ENCODE measurements around the gene CD79B. TPM values are rescaled to one million over a fixed set of nuclear protein-coding genes. Genes with fewer than 3 reads are reported as not detected.

CD79B gene
- total and polyA plus RNA-seq, 2 of the 8 experiments (the other 6 are each of a cell fraction or from before 2014, with no cell fraction given) = 1.5 to 3.9 TPM

DNA sequence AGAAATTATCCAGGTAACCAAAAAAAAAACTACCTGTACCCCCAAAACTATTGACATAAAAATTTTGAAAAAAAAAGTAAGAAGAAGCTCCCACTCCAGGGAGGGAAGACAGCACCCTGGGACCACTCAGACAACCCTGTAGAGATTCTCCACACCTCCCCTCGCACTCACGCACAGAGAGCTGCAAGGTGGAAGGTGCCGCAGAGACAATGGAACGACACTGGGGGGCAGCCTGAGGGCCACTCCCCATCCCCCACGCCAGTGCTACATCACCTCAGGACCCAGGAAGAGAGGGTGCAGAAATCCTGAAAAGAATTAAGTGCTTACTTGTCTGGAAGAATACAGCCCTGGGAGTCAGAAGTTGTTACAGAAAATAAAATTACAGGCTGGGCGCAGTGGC is 5.2 kb upstream of the CD79B start:
- H2AFZ ChIP-seq (ENCODE audit: low read length) = no peak overlapping the region
- POLR2A ChIA-PET (ENCODE audit: partially characterized antibody) = interaction anchor here (0.6 to 1.3 kb wide), 3 partner anchors 9 to 91 kb away, joined by 3 to 9 read pairs (median 6); partner anchors contain the start of gene GH1
- WGBS, 2 experiments (ENCODE audit: extremely low coverage in 1 of 2, insufficient coverage in 1 of 2, insufficient read length in 1 of 2, insufficient replicate concordance in 2 of 2, low coverage in 1 of 2, low lambda C conversion rate in 2 of 2, missing lambda C conversion rate in 1 of 2) = 76% methylated on average over 6 of the region's 6 CpGs; no CpG with 5 or more reads in 1 of the 2 experiments
- no peak for TF ChIP-seq SP4 (IDR thresholded peaks at IDR 0.05; ENCODE audit: low read length)

More for the DNA sequence above, 5.2 kb upstream of the CD79B start:
- Histone ChIP-seq H4K8ac (ENCODE audit: extremely low read depth, insufficient read depth, low read length) (no peak overlapping the region), H2BK20ac (ENCODE audit: low read length) (no peak overlapping the region), H3K27ac (ENCODE audit: low read depth, low read length) (no peak overlapping the region), H3K79me2 (ENCODE audit: control insufficient read depth in 1 of 2, insufficient read depth in 2 of 2, low read length in 2 of 2) (no peaks in the 10 kb centered on the region), H4K91ac (replicated peaks; ENCODE audit: insufficient read length, low read length) (no peak overlapping the region), H2BK5ac (ENCODE audit: low read depth, low read length) (no peak overlapping the region), H3K56ac (replicated peaks; ENCODE audit: insufficient read length, low read depth, low read length) (no peak overlapping the region), H3K18ac (ENCODE audit: extremely low read depth, low read length) (no peak overlapping the region), H3K9ac (replicated peaks in 1 of 4; ENCODE audit: extremely low read depth in 1 of 4, low read depth in 3 of 4, low read length in 3 of 4) (no peak overlapping the region), H2BK120ac (replicated peaks; ENCODE audit: low read depth, low read length) (no peak overlapping the region), H3K23ac (ENCODE audit: insufficient read length) (no peak overlapping the region), H2BK12ac (ENCODE audit: low read depth, low read length) (no peak overlapping the region), H3K4me2 (ENCODE audit: insufficient read depth in 1 of 2, low read depth in 2 of 2, low read length in 2 of 2) (no peak overlapping the region), H2AK5ac (ENCODE audit: low read depth, low read length) (no peak overlapping the region), H3K14ac (ENCODE audit: insufficient read length) (no peak overlapping the region), H3K9me3 (ENCODE audit: insufficient read depth in 2 of 2, low read depth in 1 of 2, low read length in 1 of 2) (no peaks in the 10 kb centered on the region), H3K4me3 (ENCODE audit: extremely low read depth in 1 of 4, insufficient read depth in 2 of 4, low read depth in 3 of 4, low read length in 4 of 4) (no peak overlapping the region), H3K23me2 (ENCODE audit: low read depth, low read length) (no peaks in the 10 kb centered on the region), H3K4me1 (replicated peaks in 1 of 4; ENCODE audit: control insufficient read depth in 3 of 4, insufficient read depth in 4 of 4, low read length in 3 of 4) (peaks cover 0 to 2% (median under 1%) of the 10 kb centered on the region in 4 experiments; a peak in 2 of 7 replicates), H4K5ac (ENCODE audit: insufficient read length, low read depth, low read length) (no peak overlapping the region), H3K79me1 (ENCODE audit: low read depth, low read length) (no peaks in the 10 kb centered on the region), H3K4ac (replicated peaks; ENCODE audit: insufficient read length, low read depth, low read length) (no peak overlapping the region), H4K20me1 (replicated peaks in 1 of 2; ENCODE audit: control insufficient read depth in 1 of 2, insufficient read depth in 2 of 2, low read length in 2 of 2) (peaks cover 0 to 3% of the 10 kb centered on the region in 2 experiments), H2BK15ac (ENCODE audit: low read length) (no peak overlapping the region), H3K36me3 (ENCODE audit: control insufficient read depth in 2 of 4, insufficient read depth in 4 of 4, low read length in 3 of 4) (peaks cover 0 to 15% (median 1%) of the 10 kb centered on the region in 4 experiments; a peak in 4 of 8 replicates), H3K27me3 (replicated peaks in 1 of 4; ENCODE audit: control insufficient read depth in 3 of 4, extremely low read depth in 1 of 4, insufficient read depth in 3 of 4, low read length in 3 of 4) (no peaks in the 10 kb centered on the region)
- FAIRE-seq (no peak), DNase-seq (ENCODE audit: low read depth in 1 of 2, low spot score in 2 of 2) (no peak)
- CTCF ChIA-PET (ENCODE audit: partially characterized antibody) = interaction anchor here (0.6 to 11.4 kb wide), 10 partner anchors 9 to 260 kb away, joined by 3 to 164 read pairs (median 4); partner anchors contain the start of gene GH1
